Sigmoid colon (tissue), 7 donors: Measurements from ENCODE around the gene CARMIL3. TPM values are rescaled to one million over a fixed set of nuclear protein-coding genes. Genes with fewer than 3 reads are reported as not detected.
"Not testable (repeated sequence)": the region's sequence is repeated elsewhere in the genome, so short reads cannot be mapped to it uniquely, and the experiment has no call there.

Source experiments
- DNase-seq: peaks from one replicate; pipeline ENCODE4 v3.0.0-alpha.2; 2019
- H3K27ac ChIP-seq, 4 donors: fragments of 200-600 bp; sonication (generic); one replicate each; pipeline ENCODE4 v1.5.1; 2016 to 2019; ENCODE audit warnings: mild to moderate bottlenecking in 1 of 4
- H3K27me3 ChIP-seq, 3 donors: fragments of 200-600 bp; sonication (generic); one replicate each; pipeline ENCODE4 v1.5.1; 2019; ENCODE audit warnings: mild to moderate bottlenecking in 1 of 3
- H3K36me3 ChIP-seq, 4 donors: fragments of 200-600 bp; sonication (generic); one replicate each; pipeline ENCODE4 v1.5.1; 2016 to 2019
- H3K4me1 ChIP-seq, 4 donors: fragments of 200-600 bp; sonication (generic); one replicate each; pipeline ENCODE4 v1.5.1; 2017 to 2019
- H3K4me3 ChIP-seq, 4 donors: fragments of 200-600 bp; sonication (generic); one replicate each; pipeline ENCODE4 v1.5.1; 2017 to 2019; ENCODE audit warnings: mild to moderate bottlenecking in 2 of 4, moderate library complexity in 1 of 4
- H3K9me3 ChIP-seq, 4 donors: fragments of 200-600 bp in 3 of 4; sonication (generic) in 3 of 4; one replicate each; pipeline versions ENCODE4 v1.5.1 to v1.6.1; 2013 to 2019
- CTCF ChIP-seq, 4 experiments: fragments of 450-650 bp in 3 of 4; fragments of 200-600 bp in 1 of 4; IDR thresholded peaks; one replicate each; pipeline ENCODE4 v1.5.1; 2016 to 2019; ENCODE audit warnings: antibody characterized with exemption in 4 of 4, mild to moderate bottlenecking in 3 of 4, moderate library complexity in 2 of 4
- POLR2A ChIP-seq, 2 donors: fragments of 450-650 bp; IDR thresholded peaks; one replicate each; pipeline ENCODE4 v1.6.1; 2016; ENCODE audit warnings: antibody characterized with exemption in 2 of 2, mild to moderate bottlenecking in 2 of 2, moderate library complexity in 2 of 2
- WGBS, 2 donors: extraction: QIAGEN DNeasy Blood & Tissue Kit; methylation state at CpG; one replicate each; pipeline ENCODE4 v1.1.7; 2013; 5-methylcytosine and 5-hydroxymethylcytosine counted together
- intact Hi-C: fragments of 100-400 bp; cut with DNase I; formaldehyde crosslinking; loops from one replicate; pipeline ENCODE4 v1.15.1; 2023
- polyA plus RNA-seq, 3 donors: library from polyadenylated mRNA; stranded (reverse); fragments of 200-250 nt; gene quantifications; one replicate each; pipeline ENCODE4 v1.2.3, GENCODE V29; 2013
- total RNA-seq, 4 donors: library from RNA; depleted of rRNA; stranded (reverse); fragments of >200 nt; gene quantifications; one replicate each; pipeline ENCODE4 v1.1.0, GENCODE V29; 2016
- donor health status: healthy with polysubstance abuse.
- donor health status: Bipolar disorder and iron deficiency.
- donor health status: healthy.

The CARMIL3 gene
- total and polyA plus RNA-seq, 7 donors = under 0.01 to 3.3 (median 0.23) TPM

- H3K27me3 ChIP-seq = no peaks in the 10 kb centered on the region
- H3K36me3 ChIP-seq = no peaks in the 10 kb centered on the region
- no peak overlapping the region for H3K4me3 ChIP-seq
- H3K4me1 ChIP-seq = peaks cover 0 to 4% (median 2%) of the 10 kb centered on the region in 4 donors
- TF ChIP-seq CTCF (IDR thresholded peaks at IDR 0.05) = peak; percentile 88 to 94 (median 93)
- no peak for TF ChIP-seq POLR2A (IDR thresholded peaks at IDR 0.05)
- no peaks in the 10 kb centered on the region for H3K9me3 ChIP-seq
- peak; percentile 72 for DNase-seq
- 23 to 31% methylated on average over 12 of the region's 12 CpGs for WGBS, 2 donors
- no peak overlapping the region for H3K27ac ChIP-seq
- intact Hi-C loops = loop anchor here (1.0 to 10.0 kb wide), 4 partner anchors 22 to 379 kb away; partner anchors contain the start of gene DHRS2
Measured at GRCh38 chr14:24013654-24014514, 37.9 kb upstream of the CARMIL3 start.

GRCh38 chr14:24015745-24016144 lies 36.1 kb upstream of the CARMIL3 start:
- intact Hi-C loops = loop anchor here (10.0 kb wide), 1 partner anchor 381 kb away; the partner anchor contains the start of gene DHRS2
- not testable (repeated sequence) for H3K27me3 ChIP-seq, H3K4me3 ChIP-seq, DNase-seq, H3K4me1 ChIP-seq, H3K36me3 ChIP-seq, H3K9me3 ChIP-seq, H3K27ac ChIP-seq
- 97 to 98% methylated on average over 6 of the region's 6 CpGs for WGBS, 2 donors

- intact Hi-C loops = loop anchor here (10.0 kb wide), 1 partner anchor 384 kb away; the partner anchor contains the start of gene DHRS2
- H3K27me3 ChIP-seq, H3K4me1 ChIP-seq, H3K9me3 ChIP-seq, H3K27ac ChIP-seq, H3K4me3 ChIP-seq, H3K36me3 ChIP-seq, DNase-seq: not testable (repeated sequence)
Measured at GRCh38 chr14:24018978-24019377, 32.8 kb upstream of the CARMIL3 start.

- H3K36me3 ChIP-seq, H3K4me1 ChIP-seq, H3K4me3 ChIP-seq, H3K27ac ChIP-seq, H3K9me3 ChIP-seq, DNase-seq, H3K27me3 ChIP-seq: not testable (repeated sequence)
- WGBS, 2 donors = 19 to 60% methylated on average over 2 of the region's 2 CpGs
- intact Hi-C loops = loop anchor here (10.0 kb wide), 1 partner anchor 385 kb away; the partner anchor contains the start of gene DHRS2
Measured at GRCh38 chr14:24019944-24020343, 31.9 kb upstream of the CARMIL3 start.

GRCh38 chr14:24020520-24020919 lies 31.3 kb upstream of the CARMIL3 start:
- H3K9me3 ChIP-seq, H3K27ac ChIP-seq, H3K4me3 ChIP-seq, H3K4me1 ChIP-seq, DNase-seq, H3K36me3 ChIP-seq, H3K27me3 ChIP-seq, intact Hi-C loops: not testable (repeated sequence)
- 95% methylated on average over 3 of the region's 3 CpGs for WGBS, 2 donors

GRCh38 chr14:24024939-24025418 lies 26.8 kb upstream of the CARMIL3 start:
- H3K9me3 ChIP-seq, H3K36me3 ChIP-seq, H3K27ac ChIP-seq, intact Hi-C loops, H3K4me3 ChIP-seq, DNase-seq, H3K27me3 ChIP-seq, H3K4me1 ChIP-seq: not testable (repeated sequence)
- WGBS, 2 donors = 89 to 94% methylated on average over 3 of the region's 3 CpGs

GRCh38 chr14:24029687-24030086 lies 22.1 kb upstream of the CARMIL3 start:
- DNase-seq, H3K36me3 ChIP-seq, H3K27ac ChIP-seq, H3K27me3 ChIP-seq, H3K4me1 ChIP-seq, H3K4me3 ChIP-seq, intact Hi-C loops, H3K9me3 ChIP-seq: not testable (repeated sequence)
- 95 to 99% methylated on average over 2 of the region's 3 CpGs for WGBS, 2 donors

- intact Hi-C loops, H3K27me3 ChIP-seq, H3K4me1 ChIP-seq, H3K27ac ChIP-seq, H3K9me3 ChIP-seq, DNase-seq, H3K36me3 ChIP-seq, H3K4me3 ChIP-seq: not testable (repeated sequence)
- WGBS, 2 donors = 92 to 93% methylated on average over 2 of the region's 2 CpGs
Measured at GRCh38 chr14:24031331-24031730, 20.5 kb upstream of the CARMIL3 start.
